PC-3 (cell line): ENCODE results near the gene DISC1. TPM values are rescaled to one million over a fixed set of nuclear protein-coding genes. Genes with fewer than 3 reads are reported as not detected.
"Not testable (repeated sequence)": the region's sequence is repeated elsewhere in the genome, so short reads cannot be mapped to it uniquely, and the experiment has no call there.

Source experiments
- ATAC-seq: fragments of 200-7000 bp; cut with Tn5 transposase; 2 replicates; pipeline ENCODE4 v1.9.1; 2020; ENCODE audit warnings: mild to moderate bottlenecking, moderate library complexity
- BruUV-seq: library from RNA; stranded (reverse); fragments of 400-500 nt; replicated peaks from 2 replicates; lab custom pipeline; 2021; lab: Mats Ljungman, UMichigan
- CTCF ChIA-PET: fragments of 300-600 bp; sonication (Branson Sonifier 250); formaldehyde crosslinking; loops from one replicate; lab custom pipeline; 2022; ENCODE audit warnings: antibody characterized with exemption; lab: Charles Lee
- POLR2A ChIA-PET: fragments of 300-600 bp; sonication (Branson Sonifier 250); formaldehyde crosslinking; loops from one replicate; lab custom pipeline; 2022; ENCODE audit warnings: antibody characterized with exemption; ENCODE audit not compliant: unreplicated experiment; lab: Charles Lee
- DNase-seq: peaks from one replicate; pipeline ENCODE4 v3.0.0-alpha.2; 2015
- H2AFZ ChIP-seq: fragments of 300-600 bp; sonication (generic); 2 replicates; pipeline ENCODE4 v1.6.0; 2016; ENCODE audit warnings: antibody characterized with exemption, low read length
- H3F3A ChIP-seq: fragments of 300-600 bp; sonication (generic); one replicate; pipeline ENCODE4 v1.6.0; 2017; ENCODE audit warnings: antibody characterized with exemption, low read length, control low read depth, mild to moderate bottlenecking; ENCODE audit not compliant: unreplicated experiment
- H3K27ac ChIP-seq: fragments of 300-600 bp; sonication (generic); 2 replicates; pipeline ENCODE4 v1.5.1; 2016; ENCODE audit warnings: mild to moderate bottlenecking, low read length
- H3K27me3 ChIP-seq: fragments of 300-600 bp; sonication (generic); 2 replicates; pipeline ENCODE4 v1.6.1; 2016; ENCODE audit warnings: low read length, mixed read lengths
- H3K36me3 ChIP-seq: fragments of 300-600 bp; sonication (generic); 2 replicates; pipeline ENCODE4 v1.6.1; 2016; ENCODE audit warnings: low read depth, mixed run types, low read length, mixed read lengths
- H3K4me1 ChIP-seq: fragments of 300-600 bp; sonication (generic); 2 replicates; pipeline ENCODE4 v1.5.1; 2016; ENCODE audit warnings: low read length; ENCODE audit not compliant: insufficient read depth
- H3K4me2 ChIP-seq: fragments of 300-600 bp; sonication (generic); 2 replicates; pipeline ENCODE4 v1.6.0; 2016; ENCODE audit warnings: low read length
- H3K4me3 ChIP-seq: fragments of 300-600 bp; sonication (generic); 2 replicates; pipeline ENCODE4 v1.5.1; 2016; ENCODE audit warnings: mild to moderate bottlenecking, low read length, mixed read lengths
- H3K79me2 ChIP-seq: fragments of 300-600 bp; sonication (generic); 2 replicates; pipeline ENCODE4 v1.6.1; 2017; ENCODE audit warnings: low read length, mixed read lengths
- H3K9ac ChIP-seq: fragments of 300-600 bp; sonication (generic); 2 replicates; pipeline ENCODE4 v1.6.0; 2016; ENCODE audit warnings: mild to moderate bottlenecking, low read length
- H3K9me2 ChIP-seq: fragments of 300-600 bp; sonication (generic); replicated peaks from 2 replicates; pipeline ENCODE4 v1.6.1; 2016; ENCODE audit warnings: mixed run types, low read length, mixed read lengths
- H3K9me3 ChIP-seq: fragments of 300-600 bp; sonication (generic); 2 replicates; pipeline ENCODE4 v1.6.1; 2016; ENCODE audit warnings: low read length, mixed read lengths
- H4K20me1 ChIP-seq: fragments of 300-600 bp; sonication (generic); 2 replicates; pipeline ENCODE4 v1.6.1; 2016; ENCODE audit warnings: low read length, mixed read lengths
- EZH2 ChIP-seq: fragments of 300-600 bp; sonication (generic); IDR thresholded peaks from one replicate; pipeline ENCODE4 v1.6.1; 2017; ENCODE audit warnings: antibody characterized with exemption, mild to moderate bottlenecking, low read length; ENCODE audit not compliant: unreplicated experiment
- EZH2phosphoT487 ChIP-seq: fragments of 300-600 bp; sonication (generic); IDR thresholded peaks from 2 replicates; pipeline ENCODE4 v1.6.1; 2018; ENCODE audit warnings: mild to moderate bottlenecking, antibody characterized with exemption, low read length, borderline replicate concordance
- intact Hi-C: fragments of 100-400 bp; cut with micrococcal nuclease; formaldehyde crosslinking; loops from 2 replicates; pipeline ENCODE4 v1.9.0; 2023
- total RNA-seq: library from RNA; depleted of rRNA; stranded (reverse); fragments of >200 nt; gene quantifications from 2 replicates; pipeline ENCODE4 v1.2.3, GENCODE V29; 2014
- TF ChIP-seq, protein P1 (sequence below): fragments of 300-600 bp; sonication (generic); conservative IDR thresholded peaks from 2 replicates; pipeline ENCODE4 v1.5.1; 2017; ENCODE audit warnings: antibody characterized with exemption, low read depth, mild to moderate bottlenecking, low read length

The DISC1 gene
- total RNA-seq, 1 experiment from 2014 or later = 3.4 TPM

DNA sequence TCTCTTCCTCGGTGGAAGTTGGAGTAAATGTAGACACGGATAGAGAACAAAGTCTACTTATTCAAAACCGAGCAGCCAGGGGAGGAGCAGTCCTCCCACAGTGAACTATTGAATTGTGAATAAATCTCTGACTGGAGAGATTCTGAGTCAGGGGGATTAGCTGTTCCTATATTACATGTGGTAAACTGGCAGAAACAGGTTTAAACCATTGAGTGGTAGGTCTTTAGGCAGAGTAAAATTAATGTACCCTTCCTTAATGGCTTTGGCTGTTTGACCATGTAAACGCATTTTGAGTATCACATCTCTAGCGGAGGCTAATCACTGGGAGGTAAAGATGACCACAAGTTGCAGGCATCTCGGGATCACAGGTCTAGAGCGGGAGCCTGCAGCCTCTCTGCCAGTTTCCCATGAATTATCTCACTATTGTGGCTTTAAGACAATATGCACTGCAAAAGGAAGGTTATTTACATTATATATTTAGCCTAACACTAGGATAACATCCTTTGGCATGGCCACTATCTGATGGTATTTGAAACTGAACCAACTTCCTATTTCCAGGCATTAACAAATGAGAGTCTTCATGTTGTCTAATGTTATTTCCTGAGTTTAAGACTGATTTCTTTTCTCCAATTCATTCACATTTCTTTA lies 7.9 kb upstream of the DISC1 start:
- CTCF ChIA-PET = no interaction called here
- intact Hi-C loops = no loop called here

DNA sequence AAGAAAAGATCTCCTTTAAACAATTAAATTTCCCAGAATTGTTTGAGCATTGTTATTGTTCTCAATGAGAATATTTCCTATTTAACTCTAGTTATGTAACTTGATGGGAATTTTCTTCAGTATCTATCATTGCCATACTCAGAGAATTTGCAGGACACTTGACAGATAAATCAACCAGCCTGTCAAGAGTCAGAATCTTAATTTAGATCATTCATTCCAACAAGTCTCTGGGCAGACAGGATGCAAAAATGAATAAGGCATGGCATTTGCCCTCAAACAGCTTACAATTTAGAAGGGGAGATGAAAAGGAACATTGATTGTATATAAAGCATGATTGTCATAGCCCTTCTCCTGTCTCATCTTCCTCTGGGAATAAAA lies 7.3 kb upstream of the DISC1 start:
- peaks cover 31% of the 10 kb centered on the region; the same call in 1 of the 2 replicates for H3K27me3 ChIP-seq
- no peaks in the 10 kb centered on the region for H3F3A ChIP-seq
- H4K20me1 ChIP-seq = no peaks in the 10 kb centered on the region
- no peak overlapping the region for H3K4me2 ChIP-seq
- H3K9me2 ChIP-seq = no peaks in the 10 kb centered on the region
- ChIA-PET CTCF (no interaction called here), POLR2A (no interaction called here)
- no TSS peak for BruUV-seq
- ATAC-seq (no peak), DNase-seq (no peak)
- no peaks in the 10 kb centered on the region for H3K79me2 ChIP-seq
- H3K4me1 ChIP-seq = no peaks in the 10 kb centered on the region
- no peaks in the 10 kb centered on the region for H3K9me3 ChIP-seq
- no peak overlapping the region for H2AFZ ChIP-seq
- no peaks in the 10 kb centered on the region for H3K36me3 ChIP-seq
- intact Hi-C loops = no loop called here
- no peak overlapping the region for H3K9ac ChIP-seq
- no peak overlapping the region for H3K27ac ChIP-seq
- TF ChIP-seq EZH2phosphoT487 = no peak
- TF ChIP-seq, protein P1, sequence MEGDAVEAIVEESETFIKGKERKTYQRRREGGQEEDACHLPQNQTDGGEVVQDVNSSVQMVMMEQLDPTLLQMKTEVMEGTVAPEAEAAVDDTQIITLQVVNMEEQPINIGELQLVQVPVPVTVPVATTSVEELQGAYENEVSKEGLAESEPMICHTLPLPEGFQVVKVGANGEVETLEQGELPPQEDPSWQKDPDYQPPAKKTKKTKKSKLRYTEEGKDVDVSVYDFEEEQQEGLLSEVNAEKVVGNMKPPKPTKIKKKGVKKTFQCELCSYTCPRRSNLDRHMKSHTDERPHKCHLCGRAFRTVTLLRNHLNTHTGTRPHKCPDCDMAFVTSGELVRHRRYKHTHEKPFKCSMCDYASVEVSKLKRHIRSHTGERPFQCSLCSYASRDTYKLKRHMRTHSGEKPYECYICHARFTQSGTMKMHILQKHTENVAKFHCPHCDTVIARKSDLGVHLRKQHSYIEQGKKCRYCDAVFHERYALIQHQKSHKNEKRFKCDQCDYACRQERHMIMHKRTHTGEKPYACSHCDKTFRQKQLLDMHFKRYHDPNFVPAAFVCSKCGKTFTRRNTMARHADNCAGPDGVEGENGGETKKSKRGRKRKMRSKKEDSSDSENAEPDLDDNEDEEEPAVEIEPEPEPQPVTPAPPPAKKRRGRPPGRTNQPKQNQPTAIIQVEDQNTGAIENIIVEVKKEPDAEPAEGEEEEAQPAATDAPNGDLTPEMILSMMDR = no peak
- TF ChIP-seq EZH2 = no peak
- no peak overlapping the region for H3K4me3 ChIP-seq

More for the DNA sequence above, 7.9 kb upstream of the DISC1 start:
- no peak overlapping the region for H3K4me2 ChIP-seq
- no peak overlapping the region for H3K4me3 ChIP-seq
- H3K9me2 ChIP-seq = no peaks in the 10 kb centered on the region
- H3F3A ChIP-seq = no peaks in the 10 kb centered on the region
- no peaks in the 10 kb centered on the region for H4K20me1 ChIP-seq
- H3K4me1 ChIP-seq = no peaks in the 10 kb centered on the region
- H3K36me3 ChIP-seq = no peaks in the 10 kb centered on the region
- TF ChIP-seq, protein P1 = no peak
- no peak for TF ChIP-seq EZH2
- TF ChIP-seq EZH2phosphoT487 = no peak
- no TSS peak for BruUV-seq
- no peaks in the 10 kb centered on the region for H3K9me3 ChIP-seq
- ATAC-seq (no peak), DNase-seq (no peak)
- H3K9ac ChIP-seq = no peak overlapping the region
- H3K27me3 ChIP-seq = peaks cover 31% of the 10 kb centered on the region; the same call in 1 of the 2 replicates
- POLR2A ChIA-PET = no interaction called here
- no peaks in the 10 kb centered on the region for H3K79me2 ChIP-seq
- no peak overlapping the region for H3K27ac ChIP-seq
- H2AFZ ChIP-seq = no peak overlapping the region

DNA sequence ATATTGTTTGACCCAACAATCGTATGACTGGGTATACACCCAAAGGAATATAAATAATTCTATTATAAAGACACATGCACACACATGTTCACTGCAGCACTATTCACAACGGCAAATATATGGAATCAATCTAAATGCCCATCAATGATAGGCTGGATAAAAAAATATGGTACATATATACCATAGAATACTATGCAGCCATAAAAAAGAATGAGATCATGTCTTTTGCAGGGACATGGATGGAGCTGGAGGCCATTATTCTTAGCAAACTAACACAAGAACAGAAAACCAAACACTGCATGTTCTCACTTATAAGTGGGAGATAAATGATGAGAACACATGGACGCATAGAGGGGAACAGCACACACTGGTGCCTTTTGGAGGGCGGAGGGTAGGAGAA lies 1.5 kb upstream of the DISC1 start:
- BruUV-seq, CTCF ChIA-PET, H3K9ac ChIP-seq, H4K20me1 ChIP-seq, DNase-seq, H3K36me3 ChIP-seq, H3K27ac ChIP-seq, H3F3A ChIP-seq, H2AFZ ChIP-seq, intact Hi-C loops, H3K9me3 ChIP-seq, H3K79me2 ChIP-seq, H3K4me3 ChIP-seq, ATAC-seq, H3K9me2 ChIP-seq, H3K4me2 ChIP-seq: not testable (repeated sequence)
- H3K27me3 ChIP-seq = peaks cover 11% of the 10 kb centered on the region; the same call in 1 of the 2 replicates
- peaks cover 22% of the 10 kb centered on the region for H3K4me1 ChIP-seq
- POLR2A ChIA-PET = interaction anchor here (0.6 kb wide), 1 partner anchor 136 kb away, joined by 3 read pairs; no protein-coding TSS in a partner anchor
